Lung (tissue), 12 donors: ENCODE measurements around the gene AGR3. TPM values are rescaled to one million over a fixed set of nuclear protein-coding genes. Genes with fewer than 3 reads are reported as not detected.

Experiments
- ATAC-seq: fragments of 200-7000 bp; cut with Tn5 transposase; one replicate; pipeline ENCODE4 v1.9.1; 2020; ENCODE audit warnings: moderate number of reproducible peaks; ENCODE audit not compliant: insufficient read depth, low FRiP score
- DNase-seq, 3 donors: peaks; one replicate each; pipeline ENCODE4 v3.0.0-alpha.2; 2013 to 2017
- H3K27ac ChIP-seq, 2 donors: one replicate each; pipeline ENCODE4 v1.5.1; 2013; ENCODE audit warnings: mild to moderate bottlenecking in 2 of 2, moderate library complexity in 2 of 2, control low read depth in 1 of 2, inconsistent platforms in 1 of 2, low read depth in 1 of 2, low read length in 1 of 2
- H3K27me3 ChIP-seq, 3 donors: one replicate each; pipeline ENCODE4 v1.5.1; 2013; ENCODE audit warnings: low read length in 2 of 3; ENCODE audit not compliant: control insufficient read depth in 3 of 3, insufficient read depth in 3 of 3
- H3K36me3 ChIP-seq, 4 donors: one replicate each; pipeline ENCODE4 v1.5.1; 2013; ENCODE audit warnings: low read length in 4 of 4, mild to moderate bottlenecking in 1 of 4, moderate library complexity in 1 of 4; ENCODE audit not compliant: control insufficient read depth in 4 of 4, insufficient read depth in 4 of 4
- H3K4me1 ChIP-seq, 5 donors: one replicate each; pipeline ENCODE4 v1.5.1; 2013; ENCODE audit warnings: low read length in 5 of 5, mild to moderate bottlenecking in 2 of 5, moderate library complexity in 1 of 5; ENCODE audit not compliant: control insufficient read depth in 5 of 5, insufficient read depth in 5 of 5
- H3K4me3 ChIP-seq: one replicate; pipeline ENCODE4 v1.5.1; 2013; ENCODE audit warnings: mild to moderate bottlenecking, control low read depth, moderate library complexity
- H3K9ac ChIP-seq, 2 donors: one replicate each; pipeline ENCODE4 v1.5.1; 2013; ENCODE audit warnings: low read length in 2 of 2, control low read depth in 1 of 2; ENCODE audit not compliant: insufficient read depth in 1 of 2
- H3K9me3 ChIP-seq, 4 donors: one replicate each; pipeline ENCODE4 v1.5.1; 2013; ENCODE audit warnings: low read length in 3 of 4, mild to moderate bottlenecking in 1 of 4, moderate library complexity in 1 of 4; ENCODE audit not compliant: control insufficient read depth in 4 of 4, insufficient read depth in 3 of 4
- WGBS, 2 donors: extraction: QIAGEN DNeasy Blood & Tissue Kit; methylation state at CpG; one replicate each; pipeline ENCODE4 v1.1.7; 2013; 5-methylcytosine and 5-hydroxymethylcytosine counted together
- polyA plus RNA-seq, 2 donors: library from polyadenylated mRNA; stranded (reverse); fragments of 200-250 nt; gene quantifications; one replicate each; pipeline ENCODE4 v1.2.1, GENCODE V29; 2013
- total RNA-seq, 2 donors: library from RNA; depleted of rRNA in 1 of 2; stranded (reverse); fragments of >200 nt in 1 of 2; gene quantifications; one replicate each; pipeline ENCODE4 v1.2.1, GENCODE V29; 2014 to 2021
- TF ChIP-seq, protein P1 (sequence below): IDR thresholded peaks from 2 replicates; pipeline ENCODE4 v1.5.1; 2012; ENCODE audit warnings: mild to moderate bottlenecking; ENCODE audit errors: control extremely low read depth, extremely low read depth
- donor health status: control.
- donor health status: control.
- donor health status: Bipolar disorder and iron deficiency.
- donor health status: healthy.
- donor health status: DM: yes; HTN: yes; CAD: no.

The AGR3 gene
- total and polyA plus RNA-seq, 4 donors, result 136 to 464 (median 188) TPM

DNA sequence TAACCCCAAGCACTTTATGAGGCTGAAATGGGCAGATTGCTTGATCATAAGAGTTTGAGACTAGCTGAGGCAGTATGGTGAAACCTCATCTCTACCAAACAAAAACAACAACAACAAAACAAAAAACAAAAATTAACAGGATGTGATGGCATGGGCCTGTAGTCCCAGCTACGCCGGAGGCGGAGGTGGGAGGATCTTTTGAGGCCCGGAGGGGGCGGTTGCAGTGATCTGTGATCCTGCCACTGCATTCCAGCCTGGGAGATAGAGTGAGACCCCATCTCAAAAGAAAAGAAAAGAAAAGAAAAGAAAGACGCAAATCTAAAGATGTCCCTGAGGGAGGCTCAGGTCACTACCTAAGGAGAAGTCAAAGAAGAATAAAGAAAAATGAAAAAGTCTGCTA, 41.7 kb downstream of the AGR3 start:
- Histone ChIP-seq H3K4me3 (no peak overlapping the region), H3K27me3 (no peaks in the 10 kb centered on the region), H3K4me1 (no peaks in the 10 kb centered on the region), H3K36me3 (no peaks in the 10 kb centered on the region), H3K27ac (no peak overlapping the region), H3K9ac (no peak overlapping the region), H3K9me3 (peaks cover 0 to 2% (median 0%) of the 10 kb centered on the region in 4 donors)
- DNase-seq, result no peak
- no peak for ATAC-seq
- TF ChIP-seq, protein P1, sequence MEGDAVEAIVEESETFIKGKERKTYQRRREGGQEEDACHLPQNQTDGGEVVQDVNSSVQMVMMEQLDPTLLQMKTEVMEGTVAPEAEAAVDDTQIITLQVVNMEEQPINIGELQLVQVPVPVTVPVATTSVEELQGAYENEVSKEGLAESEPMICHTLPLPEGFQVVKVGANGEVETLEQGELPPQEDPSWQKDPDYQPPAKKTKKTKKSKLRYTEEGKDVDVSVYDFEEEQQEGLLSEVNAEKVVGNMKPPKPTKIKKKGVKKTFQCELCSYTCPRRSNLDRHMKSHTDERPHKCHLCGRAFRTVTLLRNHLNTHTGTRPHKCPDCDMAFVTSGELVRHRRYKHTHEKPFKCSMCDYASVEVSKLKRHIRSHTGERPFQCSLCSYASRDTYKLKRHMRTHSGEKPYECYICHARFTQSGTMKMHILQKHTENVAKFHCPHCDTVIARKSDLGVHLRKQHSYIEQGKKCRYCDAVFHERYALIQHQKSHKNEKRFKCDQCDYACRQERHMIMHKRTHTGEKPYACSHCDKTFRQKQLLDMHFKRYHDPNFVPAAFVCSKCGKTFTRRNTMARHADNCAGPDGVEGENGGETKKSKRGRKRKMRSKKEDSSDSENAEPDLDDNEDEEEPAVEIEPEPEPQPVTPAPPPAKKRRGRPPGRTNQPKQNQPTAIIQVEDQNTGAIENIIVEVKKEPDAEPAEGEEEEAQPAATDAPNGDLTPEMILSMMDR, result no peak
- 97% methylated on average over 6 of the region's 6 CpGs for WGBS, 2 donors

DNA sequence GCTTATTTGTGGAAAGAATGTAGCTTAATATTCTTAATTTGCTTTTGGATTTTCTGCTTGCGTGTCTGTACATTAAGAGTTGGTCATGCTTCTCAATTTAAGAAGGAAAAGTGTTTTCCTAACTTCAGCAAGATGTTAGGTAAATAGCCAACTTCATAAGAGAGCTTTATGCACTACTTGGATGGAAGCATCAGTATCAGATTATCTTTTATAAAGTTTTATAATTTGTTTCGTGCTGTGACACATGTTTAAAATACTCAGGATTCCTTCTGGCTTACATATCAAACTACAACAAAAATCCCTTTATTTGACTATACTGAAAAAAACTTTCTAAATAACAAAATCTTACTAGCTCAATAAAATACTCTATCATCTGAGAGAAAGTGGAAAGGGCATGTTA, 42.1 kb downstream of the AGR3 start:
- H3K36me3 ChIP-seq, result no peaks in the 10 kb centered on the region
- TF ChIP-seq, protein P1, result no peak

DNA sequence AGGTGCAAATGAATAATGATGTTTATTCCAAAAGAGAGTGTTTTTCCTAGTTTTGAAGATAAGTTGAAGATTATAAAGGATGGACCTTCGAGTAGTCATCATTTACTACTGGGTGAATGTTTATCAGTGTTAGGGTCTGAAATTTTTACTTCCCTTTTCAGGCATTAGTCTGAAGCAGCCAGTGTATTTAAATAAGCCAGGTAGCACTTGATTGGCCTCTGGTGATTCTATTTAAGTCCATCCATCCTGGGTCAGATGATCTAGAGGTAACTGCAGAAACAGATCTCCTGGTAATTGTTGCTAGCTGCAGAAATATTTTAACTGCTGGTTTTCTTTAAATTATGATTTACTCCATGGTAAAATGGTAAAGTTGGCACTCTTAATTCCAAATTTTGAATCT, 42.9 kb downstream of the AGR3 start:
- 73 to 82% methylated on average over 1 of the region's 1 CpG for WGBS, 2 donors
- Histone ChIP-seq H3K4me3 (no peak overlapping the region), H3K27ac (no peak overlapping the region), H3K4me1 (no peaks in the 10 kb centered on the region), H3K27me3 (no peaks in the 10 kb centered on the region), H3K36me3 (no peaks in the 10 kb centered on the region), H3K9ac (no peak overlapping the region), H3K9me3 (peaks cover 0 to 2% (median 0%) of the 10 kb centered on the region in 4 donors)
- DNase-seq (no peak), ATAC-seq (no peak)
- TF ChIP-seq, protein P1, result no peak

More for the DNA sequence above, 42.1 kb downstream of the AGR3 start:
- WGBS, 2 donors, result 71 to 85% methylated on average over 2 of the region's 2 CpGs
- Histone ChIP-seq H3K4me1 (no peaks in the 10 kb centered on the region), H3K9me3 (peaks cover 0 to 2% (median 0%) of the 10 kb centered on the region in 4 donors), H3K27ac (no peak overlapping the region), H3K4me3 (no peak overlapping the region), H3K27me3 (no peaks in the 10 kb centered on the region), H3K9ac (no peak overlapping the region)
- DNase-seq (no peak), ATAC-seq (no peak)

DNA sequence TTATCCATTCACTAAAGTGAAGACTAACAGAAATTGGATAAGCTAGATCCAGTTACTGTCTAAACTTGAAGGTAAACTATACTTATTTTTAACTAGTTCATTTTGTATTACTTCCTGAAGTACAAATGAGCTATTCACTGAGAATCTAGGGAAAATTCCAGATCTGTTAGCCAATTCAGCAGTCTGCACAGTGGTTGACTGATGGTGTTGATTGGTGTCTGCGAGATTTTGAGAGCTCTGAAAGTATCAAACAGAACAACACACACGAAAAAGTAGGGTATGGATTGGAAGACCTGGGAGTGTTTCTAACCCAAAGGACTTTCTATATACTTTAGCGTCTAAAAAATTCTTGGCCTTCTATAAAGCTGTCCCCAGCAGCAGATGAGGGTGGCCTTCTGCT, 43.4 kb downstream of the AGR3 start:
- Histone ChIP-seq H3K9ac (no peak overlapping the region), H3K36me3 (no peaks in the 10 kb centered on the region), H3K27ac (no peak overlapping the region), H3K4me1 (no peaks in the 10 kb centered on the region), H3K27me3 (no peaks in the 10 kb centered on the region), H3K9me3 (peaks cover 0 to 2% (median 0%) of the 10 kb centered on the region in 4 donors), H3K4me3 (no peak overlapping the region)
- TF ChIP-seq, protein P1, result no peak
- WGBS, 2 donors, result 70 to 81% methylated on average over 3 of the region's 3 CpGs
- no peak for DNase-seq
- ATAC-seq, result no peak
